HG03520 (cell line): ENCODE measurements around the gene ARID5A.

ENCODE experiments used
- ATAC-seq: cut with Tn5 transposase; IDR thresholded peaks from one replicate; pipeline ENCODE4 v1.9.1; 2021; ENCODE audit warnings: mild to moderate bottlenecking, moderate library complexity; ENCODE audit not compliant: unreplicated experiment

ARID5A gene

DNA sequence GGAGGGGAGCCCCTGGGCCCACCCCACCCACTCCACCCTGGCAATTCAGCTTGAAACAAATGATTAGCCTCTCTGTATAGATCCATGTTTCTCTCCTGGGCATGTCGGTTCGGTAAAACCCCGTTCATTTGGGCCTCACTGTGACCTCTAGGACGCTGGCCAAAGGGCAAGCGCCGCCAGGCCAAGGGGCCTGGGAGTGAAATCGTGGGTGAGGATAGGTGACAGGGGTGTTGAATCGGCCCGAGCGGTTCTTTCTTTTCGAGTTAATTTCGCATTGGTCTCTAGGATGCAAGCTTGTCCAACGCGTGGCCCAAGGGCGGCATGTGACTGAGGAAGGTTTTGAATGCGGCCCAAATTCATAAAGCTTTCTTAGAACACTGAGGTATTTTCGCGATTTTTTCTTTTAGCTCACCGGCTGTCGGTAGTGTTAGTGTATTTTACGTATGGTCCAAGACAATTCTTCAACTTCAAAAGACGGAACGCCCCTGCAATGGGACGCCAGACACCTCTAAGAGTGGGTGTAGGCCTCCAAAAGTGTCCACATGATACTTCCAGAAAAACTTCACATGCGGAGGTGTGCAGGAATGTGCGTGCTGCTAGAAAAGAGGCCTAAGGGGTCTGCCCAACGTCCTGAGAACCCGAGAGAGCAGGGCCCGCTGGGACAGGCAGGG lies 9.8 kb upstream of the ARID5A start:
- ATAC-seq = no peak

GRCh38 chr2:96527286-96528005 lies 9.1 kb upstream of the ARID5A start:
- ATAC-seq = no peak

DNA sequence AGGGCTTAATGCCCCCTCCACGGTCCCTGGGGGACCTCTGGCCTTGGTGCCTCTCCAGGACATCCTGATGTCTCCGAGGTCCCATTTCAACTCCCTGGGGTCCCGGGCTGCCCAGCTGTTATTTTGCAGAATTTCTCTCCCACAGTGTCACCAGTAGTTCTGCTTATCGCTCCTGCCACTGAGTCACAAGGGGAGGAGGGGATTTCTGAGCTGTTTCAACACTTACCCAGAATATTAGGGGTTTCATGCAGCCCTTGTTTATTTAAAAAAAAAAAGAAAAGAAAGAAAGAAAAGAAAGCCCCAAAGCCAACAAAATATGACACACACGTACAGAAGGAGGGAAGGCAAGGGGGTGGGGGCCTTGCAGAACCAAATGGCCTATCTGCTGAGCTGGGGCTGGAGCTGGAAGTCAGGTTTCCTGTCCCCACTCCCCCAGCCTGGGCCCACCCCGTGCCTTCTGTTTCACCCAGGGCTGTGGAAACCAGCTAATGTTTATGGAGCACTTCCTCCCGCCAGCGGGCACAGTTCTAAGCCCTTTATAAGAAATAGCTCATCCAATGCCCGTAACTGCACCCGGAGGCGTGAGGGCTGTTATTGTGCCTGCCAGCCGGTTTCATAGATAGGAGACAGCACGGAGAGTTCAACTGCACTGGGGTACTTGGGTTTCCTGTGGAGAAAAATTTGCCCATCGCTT lies 8.4 kb upstream of the ARID5A start:
- ATAC-seq = no peak

GRCh38 chr2:96528700-96529375 lies 7.7 kb upstream of the ARID5A start:
- ATAC-seq = no peak

GRCh38 chr2:96529376-96530143 lies 7.0 kb upstream of the ARID5A start:
- no peak for ATAC-seq

- ATAC-seq = no peak
These were observed 6.5 kb upstream of the ARID5A start for GRCh38 chr2:96530144-96530430.

DNA sequence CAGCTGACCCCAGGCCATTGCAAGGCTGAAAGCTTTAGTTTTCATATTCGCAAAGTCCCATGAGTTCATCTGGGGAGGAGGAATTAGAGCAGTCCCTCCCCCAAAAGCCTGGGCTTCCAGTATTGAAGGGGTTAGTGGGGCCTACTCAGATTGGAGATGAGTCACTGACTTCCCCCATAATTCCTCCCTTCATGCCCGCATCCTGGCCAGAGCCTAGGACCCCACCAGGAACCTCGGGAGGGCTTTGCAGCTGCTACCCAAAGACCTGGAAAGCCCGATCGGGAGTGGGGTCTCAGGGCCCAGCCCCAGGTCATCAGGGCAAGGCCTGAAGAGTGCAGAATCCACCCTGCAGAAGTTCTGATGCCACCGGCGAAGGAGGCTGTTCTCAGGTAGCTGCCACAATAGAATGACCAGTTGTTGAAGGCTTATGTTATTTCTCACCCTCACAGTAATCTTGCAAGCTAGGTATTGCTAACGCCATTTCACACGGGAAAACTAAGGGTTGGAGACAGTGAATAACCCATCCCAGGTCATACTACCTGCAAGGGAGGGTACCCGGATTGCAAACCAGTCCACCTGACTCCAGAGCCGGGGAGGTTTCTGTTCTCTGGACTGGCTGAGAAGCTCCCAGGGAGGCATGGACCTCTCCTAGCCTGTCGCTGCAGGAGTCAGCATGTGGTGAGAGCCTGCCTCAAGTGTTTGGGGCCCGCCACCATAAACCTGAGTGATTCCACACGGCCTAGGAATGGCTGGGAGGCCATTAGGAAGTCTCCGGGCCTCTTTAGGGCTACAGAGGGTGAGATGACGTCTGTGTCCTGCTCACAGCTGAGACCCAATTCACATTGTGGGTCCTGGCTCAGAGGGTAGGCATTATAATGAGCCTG lies 5.8 kb upstream of the ARID5A start:
- ATAC-seq = no peak

DNA sequence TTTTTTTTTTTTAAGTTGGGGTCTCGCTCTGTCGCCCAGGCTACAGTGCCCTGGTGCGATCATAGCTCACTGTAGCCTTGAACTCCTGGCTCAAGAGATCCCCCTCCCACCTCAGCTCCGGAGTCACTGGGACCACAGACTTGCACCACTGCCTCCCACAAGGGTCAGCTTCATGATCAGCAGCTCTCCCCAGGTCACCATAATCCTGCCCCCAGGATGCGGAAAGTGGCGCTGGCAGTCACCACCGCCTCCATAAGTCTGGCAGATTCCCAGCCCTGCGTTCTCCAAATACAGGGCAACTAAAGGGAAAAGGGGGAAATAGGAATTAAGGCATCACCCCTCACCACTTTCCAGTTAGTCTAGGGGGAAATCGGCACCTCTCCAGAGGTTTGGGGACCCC lies 5.2 kb upstream of the ARID5A start:
- ATAC-seq = no peak

DNA sequence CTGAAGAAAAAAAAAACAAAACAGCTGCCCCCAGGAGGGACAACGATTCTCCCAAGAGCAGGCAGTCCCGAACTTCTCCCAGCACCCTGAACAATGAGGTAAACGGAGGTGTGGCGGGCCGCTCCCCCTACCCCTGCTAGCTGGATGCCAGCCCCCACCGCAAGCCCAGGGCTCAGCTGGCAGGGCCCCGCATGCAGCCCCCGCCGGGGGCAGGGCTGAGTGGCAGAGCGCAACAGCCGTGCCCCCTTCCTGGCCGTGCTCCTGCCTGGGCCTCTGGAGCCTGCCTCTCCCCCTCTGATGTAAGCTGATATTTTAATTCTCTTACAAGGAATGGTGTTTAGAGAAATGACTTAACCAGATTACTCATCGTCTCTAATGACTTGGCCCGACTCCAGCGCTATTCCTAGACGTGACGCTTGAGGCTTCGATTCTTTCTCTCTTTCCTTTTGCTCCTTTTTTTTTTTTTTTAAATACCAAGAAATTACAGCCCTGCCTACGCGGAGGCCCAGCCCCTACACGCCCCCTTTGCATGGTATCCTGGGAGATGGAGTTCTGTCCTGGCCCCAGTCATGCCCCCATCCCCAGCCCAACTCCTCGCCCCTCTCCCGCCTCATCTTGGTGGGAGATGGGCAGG lies 4.6 kb upstream of the ARID5A start:
- ATAC-seq = no peak

DNA sequence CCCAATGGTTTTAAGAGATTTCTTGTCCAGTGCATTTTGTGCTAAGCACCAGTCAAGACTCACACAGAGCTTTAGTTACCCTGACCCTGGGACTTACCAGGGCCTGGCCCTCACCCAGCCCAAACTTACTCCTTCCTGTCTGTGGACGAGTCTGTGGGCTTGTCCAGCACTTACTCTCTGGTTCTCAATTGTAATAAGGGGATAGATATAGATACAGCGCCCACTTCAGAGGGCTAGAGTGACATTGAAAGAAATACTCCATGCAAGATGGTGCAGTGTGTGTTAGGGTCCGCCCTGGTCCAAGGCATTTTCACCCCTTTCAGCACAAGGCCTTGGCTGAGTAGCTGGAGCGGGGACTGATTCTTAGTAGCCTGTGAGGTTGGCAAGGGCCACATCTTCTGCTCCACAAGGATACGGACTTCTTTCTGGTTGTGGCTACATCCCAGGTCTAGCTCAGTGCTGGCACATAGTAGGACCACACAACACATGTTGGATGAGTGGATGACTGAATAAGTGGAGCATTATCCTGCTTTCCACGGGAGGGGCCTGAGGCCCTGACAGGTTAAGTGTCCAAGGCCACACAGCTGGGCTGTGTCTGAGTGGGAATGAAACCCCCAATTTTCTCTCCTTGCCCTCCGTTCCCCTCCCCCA lies 3.8 kb upstream of the ARID5A start:
- ATAC-seq = no peak

GRCh38 chr2:96533292-96534073 lies 3.1 kb upstream of the ARID5A start:
- no peak for ATAC-seq

DNA sequence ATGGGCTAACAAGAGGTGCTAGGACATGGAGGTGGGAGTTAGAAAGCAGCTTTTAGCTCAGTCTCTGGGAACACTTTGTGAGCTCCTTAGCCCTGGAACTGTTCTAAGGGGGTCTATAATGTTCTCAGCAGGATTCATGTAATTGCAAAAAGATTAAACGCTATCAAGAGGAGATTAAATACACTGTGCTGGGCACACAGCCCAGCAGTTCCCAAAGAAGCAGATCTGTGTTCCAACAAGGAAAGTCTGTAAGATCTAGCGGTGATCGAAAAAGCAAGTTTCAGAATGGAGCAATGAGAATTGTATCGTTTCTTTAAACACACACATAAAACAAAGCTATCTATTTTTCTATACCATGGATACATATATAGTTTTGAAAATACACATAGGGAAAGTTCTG lies 2.4 kb upstream of the ARID5A start:
- ATAC-seq = no peak

DNA sequence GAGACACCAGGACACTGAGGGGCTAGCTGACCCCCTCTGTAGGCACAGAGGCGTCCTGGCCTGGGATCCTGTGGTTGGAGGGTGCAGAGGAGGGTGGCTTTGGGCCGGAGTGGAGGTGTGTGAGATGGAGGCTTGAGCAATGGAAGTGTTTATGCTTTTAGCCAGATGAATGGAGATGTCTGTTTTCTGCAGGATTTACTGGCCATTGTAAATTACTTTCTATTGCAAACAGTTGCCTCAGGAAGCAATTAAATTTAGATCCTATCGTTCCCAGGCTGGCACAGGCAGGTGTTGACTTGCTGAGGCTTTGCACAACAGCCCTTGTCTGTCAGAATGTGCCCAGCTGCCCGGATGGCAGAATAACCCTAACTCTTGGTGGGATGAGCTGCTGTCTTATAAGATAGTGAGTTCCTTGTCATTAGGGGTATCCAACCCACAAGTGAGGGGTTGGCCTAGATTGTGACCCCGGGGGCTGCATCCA lies 1.8 kb upstream of the ARID5A start:
- no peak for ATAC-seq

GRCh38 chr2:96535331-96535730 lies 1.2 kb upstream of the ARID5A start:
- no peak for ATAC-seq

- ATAC-seq = peak; percentile 38
These were observed 648 bp downstream of the ARID5A start for GRCh38 chr2:96537066-96537733.

- ATAC-seq = no peak
These were observed 1.4 kb downstream of the ARID5A start for GRCh38 chr2:96537734-96538486.
